Sigmoid colon (tissue), 7 donors: ENCODE data around the gene SERTAD3. TPM values are rescaled to one million over a fixed set of nuclear protein-coding genes. Genes with fewer than 3 reads are reported as not detected.

ENCODE experiments used
- DNase-seq: peaks from one replicate; pipeline ENCODE4 v3.0.0-alpha.2; 2019
- H3K27ac ChIP-seq, 4 donors: fragments of 200-600 bp; sonication (generic); one replicate each; pipeline ENCODE4 v1.5.1; 2016 to 2019; ENCODE audit warnings: mild to moderate bottlenecking in 1 of 4
- H3K27me3 ChIP-seq, 3 donors: fragments of 200-600 bp; sonication (generic); one replicate each; pipeline ENCODE4 v1.5.1; 2019; ENCODE audit warnings: mild to moderate bottlenecking in 1 of 3
- H3K36me3 ChIP-seq, 4 donors: fragments of 200-600 bp; sonication (generic); one replicate each; pipeline ENCODE4 v1.5.1; 2016 to 2019
- H3K4me1 ChIP-seq, 4 donors: fragments of 200-600 bp; sonication (generic); one replicate each; pipeline ENCODE4 v1.5.1; 2017 to 2019
- H3K4me3 ChIP-seq, 4 donors: fragments of 200-600 bp; sonication (generic); one replicate each; pipeline ENCODE4 v1.5.1; 2017 to 2019; ENCODE audit warnings: mild to moderate bottlenecking in 2 of 4, moderate library complexity in 1 of 4
- H3K9me3 ChIP-seq, 4 donors: fragments of 200-600 bp in 3 of 4; sonication (generic) in 3 of 4; one replicate each; pipeline versions ENCODE4 v1.5.1 to v1.6.1; 2013 to 2019
- CTCF ChIP-seq, 4 experiments: fragments of 450-650 bp in 3 of 4; fragments of 200-600 bp in 1 of 4; IDR thresholded peaks; one replicate each; pipeline ENCODE4 v1.5.1; 2016 to 2019; ENCODE audit warnings: antibody characterized with exemption in 4 of 4, mild to moderate bottlenecking in 3 of 4, moderate library complexity in 2 of 4
- EP300 ChIP-seq, 4 donors: sonication (generic); formaldehyde crosslinking; IDR thresholded peaks; one replicate each; pipeline ENCODE4 v1.6.1; 2017; ENCODE audit warnings: antibody characterized with exemption in 4 of 4
- POLR2A ChIP-seq, 2 donors: fragments of 450-650 bp; IDR thresholded peaks; one replicate each; pipeline ENCODE4 v1.6.1; 2016; ENCODE audit warnings: antibody characterized with exemption in 2 of 2, mild to moderate bottlenecking in 2 of 2, moderate library complexity in 2 of 2
- POLR2AphosphoS5 ChIP-seq, 4 donors: sonication (generic); formaldehyde crosslinking; IDR thresholded peaks; one replicate each; pipeline ENCODE4 v1.6.1; 2017; ENCODE audit warnings: antibody characterized with exemption in 4 of 4
- WGBS, 2 donors: extraction: QIAGEN DNeasy Blood & Tissue Kit; methylation state at CpG; one replicate each; pipeline ENCODE4 v1.1.7; 2013; 5-methylcytosine and 5-hydroxymethylcytosine counted together
- intact Hi-C: fragments of 100-400 bp; cut with DNase I; formaldehyde crosslinking; loops from one replicate; pipeline ENCODE4 v1.15.1; 2023
- polyA plus RNA-seq, 3 donors: library from polyadenylated mRNA; stranded (reverse); fragments of 200-250 nt; gene quantifications; one replicate each; pipeline ENCODE4 v1.2.3, GENCODE V29; 2013
- total RNA-seq, 4 donors: library from RNA; depleted of rRNA; stranded (reverse); fragments of >200 nt; gene quantifications; one replicate each; pipeline ENCODE4 v1.1.0, GENCODE V29; 2016
- donor health status: healthy with polysubstance abuse.
- donor health status: Bipolar disorder and iron deficiency.
- donor health status: healthy.

The SERTAD3 gene
- total and polyA plus RNA-seq, 7 donors: 15.5 to 60.7 (median 28.9) TPM

- TF ChIP-seq POLR2AphosphoS5 (IDR thresholded peaks at IDR 0.05): no peak
- no peak for TF ChIP-seq POLR2A (IDR thresholded peaks at IDR 0.05)
- no peak for TF ChIP-seq CTCF (IDR thresholded peaks at IDR 0.05)
- no peak for TF ChIP-seq EP300 (IDR thresholded peaks at IDR 0.05)
- 92 to 93% methylated on average over 6 of the region's 6 CpGs for WGBS, 2 donors
- no peak for DNase-seq
- intact Hi-C loops: loop anchor here (5.0 to 10.0 kb wide), 4 partner anchors 77 to 178 kb away; partner anchors contain the start of genes AKT2, C19orf47, LTBP4 and PLD3
- no peaks in the 10 kb centered on the region for H3K27me3 ChIP-seq
- no peaks in the 10 kb centered on the region for H3K9me3 ChIP-seq
- peaks cover 6 to 12% (median 9%) of the 10 kb centered on the region in 4 donors for H3K36me3 ChIP-seq
- H3K4me1 ChIP-seq: peaks cover 0 to 47% (median 37%) of the 10 kb centered on the region in 4 donors
- H3K27ac ChIP-seq: peak overlapping the region; percentile 95 to 100 (median 99)
- peak overlapping the region in 2 of 4 donors; percentile 74 to 98 for H3K4me3 ChIP-seq
Measured at GRCh38 chr19:40423938-40424337, 20.2 kb downstream of the SERTAD3 start.

GRCh38 chr19:40422748-40423566 is 21.2 kb downstream of the SERTAD3 start:
- H3K27me3 ChIP-seq: no peaks in the 10 kb centered on the region
- no peaks in the 10 kb centered on the region for H3K9me3 ChIP-seq
- peaks cover 0 to 47% (median 37%) of the 10 kb centered on the region in 4 donors for H3K4me1 ChIP-seq
- TF ChIP-seq EP300 (IDR thresholded peaks at IDR 0.05): no peak
- TF ChIP-seq CTCF (IDR thresholded peaks at IDR 0.05): no peak
- no peak for TF ChIP-seq POLR2A (IDR thresholded peaks at IDR 0.05)
- TF ChIP-seq POLR2AphosphoS5 (IDR thresholded peaks at IDR 0.05): no peak
- peak overlapping the region; percentile 95 to 100 (median 99) for H3K27ac ChIP-seq
- H3K36me3 ChIP-seq: peaks cover 6 to 12% (median 9%) of the 10 kb centered on the region in 4 donors
- H3K4me3 ChIP-seq: peak overlapping the region in 1 of 4 donors; percentile 12
- intact Hi-C loops: loop anchor here (5.0 to 10.0 kb wide), 4 partner anchors 76 to 179 kb away; partner anchors contain the start of genes AKT2, C19orf47, LTBP4 and PLD3
- no peak for DNase-seq
- 90 to 92% methylated on average over 31 of the region's 31 CpGs for WGBS, 2 donors

GRCh38 chr19:40421993-40422747 is 22.0 kb downstream of the SERTAD3 start:
- no peaks in the 10 kb centered on the region for H3K27me3 ChIP-seq
- peaks cover 0 to 47% (median 37%) of the 10 kb centered on the region in 4 donors for H3K4me1 ChIP-seq
- H3K9me3 ChIP-seq: no peaks in the 10 kb centered on the region
- 64 to 77% methylated on average over 16 of the region's 16 CpGs for WGBS, 2 donors
- H3K4me3 ChIP-seq: peak overlapping the region in 2 of 4 donors; percentile 67 to 68
- peak overlapping the region; percentile 95 to 100 (median 99) for H3K27ac ChIP-seq
- H3K36me3 ChIP-seq: peaks cover 6 to 12% (median 9%) of the 10 kb centered on the region in 4 donors
- DNase-seq: no peak
- TF ChIP-seq POLR2A (IDR thresholded peaks at IDR 0.05) (no peak), EP300 (IDR thresholded peaks at IDR 0.05) (peak in 1 of 4 donors; percentile 59), CTCF (IDR thresholded peaks at IDR 0.05) (no peak), POLR2AphosphoS5 (IDR thresholded peaks at IDR 0.05) (peak; percentile 27 to 87 (median 64))
- intact Hi-C loops: loop anchor here (1.0 to 10.0 kb wide), 5 partner anchors 22 to 180 kb away; partner anchors contain the start of genes AKT2, C19orf47, LTBP4 and PLD3
